Nucleus accumbens (tissue), 56 donors: Measurements from ENCODE around the gene MPRIP.
"Not testable (repeated sequence)": the region's sequence is repeated elsewhere in the genome, so short reads cannot be mapped to it uniquely, and the experiment has no call there.

Source experiments
- DNase-seq, 56 donors: peaks; one replicate each; lab custom pipeline; 2025; lab: John Stamatoyannopoulos, UW

MPRIP gene

GRCh38 chr17:17154556-17154955, 112.3 kb downstream of the MPRIP start:
- DNase-seq = no peak

GRCh38 chr17:17154981-17155380, 112.7 kb downstream of the MPRIP start:
- DNase-seq = no peak

GRCh38 chr17:17155568-17155967, 113.3 kb downstream of the MPRIP start:
- DNase-seq = no peak

GRCh38 chr17:17156107-17156506, 113.8 kb downstream of the MPRIP start:
- DNase-seq = no peak

- no peak for DNase-seq
These were observed 114.3 kb downstream of the MPRIP start for GRCh38 chr17:17156511-17156910.

GRCh38 chr17:17157041-17157440, 114.8 kb downstream of the MPRIP start:
- no peak for DNase-seq

GRCh38 chr17:17158506-17158905, 116.2 kb downstream of the MPRIP start:
- not testable (repeated sequence) for DNase-seq

- peak in 3 of 56 donors; percentile 20 to 41 (median 29) for DNase-seq
These were observed 117.3 kb downstream of the MPRIP start for GRCh38 chr17:17159571-17159970.

GRCh38 chr17:17161121-17161520, 118.9 kb downstream of the MPRIP start:
- DNase-seq = no peak

GRCh38 chr17:17161759-17162158, 119.5 kb downstream of the MPRIP start:
- DNase-seq = no peak

GRCh38 chr17:17164156-17164555, 121.9 kb downstream of the MPRIP start:
- no peak for DNase-seq

- no peak for DNase-seq
These were observed 122.4 kb downstream of the MPRIP start for GRCh38 chr17:17164676-17165075.

- DNase-seq = no peak
These were observed 123.5 kb downstream of the MPRIP start for GRCh38 chr17:17165666-17166308.

GRCh38 chr17:17166446-17166845, 124.2 kb downstream of the MPRIP start:
- DNase-seq = no peak

- no peak for DNase-seq
These were observed 125.1 kb downstream of the MPRIP start for GRCh38 chr17:17167356-17167755.

- DNase-seq = no peak
These were observed 125.7 kb downstream of the MPRIP start for GRCh38 chr17:17167986-17168385.

GRCh38 chr17:17168401-17168800, 126.1 kb downstream of the MPRIP start:
- DNase-seq = no peak

GRCh38 chr17:17169396-17169795, 127.1 kb downstream of the MPRIP start:
- no peak for DNase-seq

- DNase-seq = peak in 1 of 56 donors; percentile 17
These were observed 128.2 kb downstream of the MPRIP start for GRCh38 chr17:17170346-17170985.

GRCh38 chr17:17171186-17171585, 128.9 kb downstream of the MPRIP start:
- no peak for DNase-seq

GRCh38 chr17:17172001-17172939, 130.0 kb downstream of the MPRIP start:
- DNase-seq = peak in 1 of 56 donors; percentile 12
